Mammary epithelial cell (primary cell): ENCODE measurements around the gene GNAZ.
"Not testable (repeated sequence)": the region's sequence is repeated elsewhere in the genome, so short reads cannot be mapped to it uniquely, and the experiment has no call there.

Source experiments
- EZH2 ChIP-seq: IDR thresholded peaks from 2 replicates; pipeline ENCODE4 v1.6.1; 2012; ENCODE audit warnings: low read length, inconsistent platforms, borderline replicate concordance
- TF ChIP-seq, protein P1 (sequence below), 2 donors: IDR thresholded peaks in 1 of 2; conservative IDR thresholded peaks in 1 of 2; 2 replicates each; pipeline ENCODE4 v1.5.1; 2011 to 2012; ENCODE audit warnings: inconsistent platforms in 2 of 2, low read length in 2 of 2, mild to moderate bottlenecking in 2 of 2, control low read depth in 1 of 2, low read depth in 1 of 2; ENCODE audit not compliant: insufficient read depth in 1 of 2; ENCODE audit errors: extremely low read depth in 1 of 2

DNA sequence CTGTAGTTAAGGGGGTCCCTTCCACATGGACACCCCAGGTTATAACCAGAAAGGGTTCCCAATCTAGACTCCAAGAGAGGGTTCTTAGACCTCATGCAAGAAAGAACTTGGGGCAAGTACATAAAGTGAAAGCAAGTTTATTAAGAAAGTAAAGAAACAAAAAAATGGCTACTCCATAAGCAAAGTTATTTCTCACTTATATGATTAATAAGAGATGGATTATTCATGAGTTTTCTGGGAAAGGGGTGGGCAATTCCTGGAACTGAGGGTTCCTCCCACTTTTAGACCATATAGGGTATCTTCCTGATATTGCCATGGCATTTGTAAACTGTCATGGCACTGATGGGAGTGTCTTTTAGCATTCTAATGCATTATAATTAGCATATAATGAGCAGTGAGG lies 42.5 kb upstream of the GNAZ start:
- not testable (repeated sequence) for TF ChIP-seq EZH2
- TF ChIP-seq, protein P1, sequence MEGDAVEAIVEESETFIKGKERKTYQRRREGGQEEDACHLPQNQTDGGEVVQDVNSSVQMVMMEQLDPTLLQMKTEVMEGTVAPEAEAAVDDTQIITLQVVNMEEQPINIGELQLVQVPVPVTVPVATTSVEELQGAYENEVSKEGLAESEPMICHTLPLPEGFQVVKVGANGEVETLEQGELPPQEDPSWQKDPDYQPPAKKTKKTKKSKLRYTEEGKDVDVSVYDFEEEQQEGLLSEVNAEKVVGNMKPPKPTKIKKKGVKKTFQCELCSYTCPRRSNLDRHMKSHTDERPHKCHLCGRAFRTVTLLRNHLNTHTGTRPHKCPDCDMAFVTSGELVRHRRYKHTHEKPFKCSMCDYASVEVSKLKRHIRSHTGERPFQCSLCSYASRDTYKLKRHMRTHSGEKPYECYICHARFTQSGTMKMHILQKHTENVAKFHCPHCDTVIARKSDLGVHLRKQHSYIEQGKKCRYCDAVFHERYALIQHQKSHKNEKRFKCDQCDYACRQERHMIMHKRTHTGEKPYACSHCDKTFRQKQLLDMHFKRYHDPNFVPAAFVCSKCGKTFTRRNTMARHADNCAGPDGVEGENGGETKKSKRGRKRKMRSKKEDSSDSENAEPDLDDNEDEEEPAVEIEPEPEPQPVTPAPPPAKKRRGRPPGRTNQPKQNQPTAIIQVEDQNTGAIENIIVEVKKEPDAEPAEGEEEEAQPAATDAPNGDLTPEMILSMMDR (conservative IDR thresholded peaks at IDR 0.05 in 1 of 2, IDR thresholded peaks at IDR 0.05 in 1 of 2; ENCODE audit: extremely low read depth in 1 of 2, insufficient read depth in 1 of 2, low read depth in 1 of 2, low read length in 2 of 2), result not testable (repeated sequence)
